ENCODE results near the gene CDC5L.

DNA sequence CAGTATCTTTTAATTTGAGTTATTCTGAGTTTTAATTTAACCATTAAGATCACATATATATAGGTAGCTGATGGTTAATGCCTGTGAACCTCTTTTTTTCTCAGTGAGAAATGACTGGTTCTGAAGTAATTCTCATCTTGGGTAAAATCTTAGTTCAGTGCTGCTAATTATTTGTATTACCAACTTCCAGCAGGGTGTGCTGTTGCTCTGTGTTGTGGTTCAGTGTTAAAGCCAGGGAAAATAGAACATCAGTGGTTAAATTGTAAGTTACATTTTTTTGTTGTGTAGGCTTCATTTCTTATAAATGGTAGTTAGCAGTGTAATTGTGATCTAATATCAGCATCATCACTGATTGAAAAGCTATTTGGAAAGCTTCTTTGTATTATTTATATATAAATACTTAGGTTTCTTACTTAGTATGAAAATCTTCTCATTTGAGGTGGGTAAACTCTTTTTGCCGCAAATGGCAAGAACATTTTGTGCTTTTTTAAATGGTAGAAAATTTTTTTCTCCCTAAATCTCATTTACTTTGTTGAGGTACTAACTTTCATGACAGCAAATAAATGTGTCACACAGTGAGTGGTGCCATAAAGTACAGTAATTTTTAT is 43.7 kb downstream of the CDC5L start:
- TF ChIP-seq, protein P1, sequence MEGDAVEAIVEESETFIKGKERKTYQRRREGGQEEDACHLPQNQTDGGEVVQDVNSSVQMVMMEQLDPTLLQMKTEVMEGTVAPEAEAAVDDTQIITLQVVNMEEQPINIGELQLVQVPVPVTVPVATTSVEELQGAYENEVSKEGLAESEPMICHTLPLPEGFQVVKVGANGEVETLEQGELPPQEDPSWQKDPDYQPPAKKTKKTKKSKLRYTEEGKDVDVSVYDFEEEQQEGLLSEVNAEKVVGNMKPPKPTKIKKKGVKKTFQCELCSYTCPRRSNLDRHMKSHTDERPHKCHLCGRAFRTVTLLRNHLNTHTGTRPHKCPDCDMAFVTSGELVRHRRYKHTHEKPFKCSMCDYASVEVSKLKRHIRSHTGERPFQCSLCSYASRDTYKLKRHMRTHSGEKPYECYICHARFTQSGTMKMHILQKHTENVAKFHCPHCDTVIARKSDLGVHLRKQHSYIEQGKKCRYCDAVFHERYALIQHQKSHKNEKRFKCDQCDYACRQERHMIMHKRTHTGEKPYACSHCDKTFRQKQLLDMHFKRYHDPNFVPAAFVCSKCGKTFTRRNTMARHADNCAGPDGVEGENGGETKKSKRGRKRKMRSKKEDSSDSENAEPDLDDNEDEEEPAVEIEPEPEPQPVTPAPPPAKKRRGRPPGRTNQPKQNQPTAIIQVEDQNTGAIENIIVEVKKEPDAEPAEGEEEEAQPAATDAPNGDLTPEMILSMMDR (conservative IDR thresholded peaks at IDR 0.05): peak; percentile 88
- no peak for TF ChIP-seq ZFX (IDR thresholded peaks at IDR 0.05)

Data from C4-2B (cell line).